ENCODE results near the gene ACAA2.
"Not testable (repeated sequence)": the region's sequence is repeated elsewhere in the genome, so short reads cannot be mapped to it uniquely, and the experiment has no call there.

The ACAA2 gene

GRCh38 chr18:49812286-49813068 lies 856 bp downstream of the ACAA2 start:
- no peak for DNase-seq (ENCODE audit: low read depth)

GRCh38 chr18:49811151-49811938 lies 2.0 kb downstream of the ACAA2 start:
- DNase-seq (ENCODE audit: low read depth): no peak

- DNase-seq (ENCODE audit: low read depth): not testable (repeated sequence)
Measured at GRCh38 chr18:49808553-49809191, 4.7 kb downstream of the ACAA2 start.

- DNase-seq (ENCODE audit: low read depth): no peak
Measured at GRCh38 chr18:49804096-49804495, 9.2 kb downstream of the ACAA2 start.

DNA sequence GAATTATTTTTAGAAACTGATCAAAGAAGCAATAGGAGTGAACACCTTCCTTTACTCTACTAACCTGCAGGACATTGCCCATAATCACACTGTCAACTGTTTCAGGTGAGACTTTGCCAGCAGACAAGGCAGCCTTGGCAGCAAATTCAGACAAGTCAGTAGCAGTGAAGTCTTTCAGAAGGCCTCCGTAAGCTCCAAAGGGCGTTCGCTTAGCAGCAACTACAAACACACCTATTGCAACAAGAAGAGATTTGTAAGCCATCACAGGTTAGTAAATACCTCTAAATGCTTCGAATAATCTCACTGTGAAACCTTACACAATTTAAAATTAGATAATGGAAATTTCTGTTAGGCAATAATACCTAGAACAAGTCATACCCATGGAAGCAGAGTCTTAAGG lies 10.7 kb downstream of the ACAA2 start:
- DNase-seq (ENCODE audit: low read depth): no peak

DNA sequence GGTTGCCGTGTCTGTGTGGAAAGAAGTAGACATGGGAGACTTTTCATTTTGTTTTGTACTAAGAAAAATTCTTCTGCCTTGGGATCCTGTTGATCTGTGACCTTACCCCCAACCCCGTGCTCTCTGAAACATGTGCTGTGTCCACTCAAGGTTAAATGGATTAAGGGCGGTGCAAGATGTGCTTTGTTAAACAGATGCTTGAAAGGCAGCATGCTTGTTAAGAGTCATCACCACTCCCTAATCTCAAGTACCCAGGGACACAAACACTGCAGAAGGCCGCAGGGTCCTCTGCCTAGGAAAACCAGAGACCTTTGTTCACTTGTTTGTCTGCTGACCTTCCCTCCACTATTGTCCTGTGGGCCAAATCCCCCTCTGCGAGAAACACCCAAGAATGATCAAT lies 12.8 kb downstream of the ACAA2 start:
- not testable (repeated sequence) for DNase-seq (ENCODE audit: low read depth)

DNA sequence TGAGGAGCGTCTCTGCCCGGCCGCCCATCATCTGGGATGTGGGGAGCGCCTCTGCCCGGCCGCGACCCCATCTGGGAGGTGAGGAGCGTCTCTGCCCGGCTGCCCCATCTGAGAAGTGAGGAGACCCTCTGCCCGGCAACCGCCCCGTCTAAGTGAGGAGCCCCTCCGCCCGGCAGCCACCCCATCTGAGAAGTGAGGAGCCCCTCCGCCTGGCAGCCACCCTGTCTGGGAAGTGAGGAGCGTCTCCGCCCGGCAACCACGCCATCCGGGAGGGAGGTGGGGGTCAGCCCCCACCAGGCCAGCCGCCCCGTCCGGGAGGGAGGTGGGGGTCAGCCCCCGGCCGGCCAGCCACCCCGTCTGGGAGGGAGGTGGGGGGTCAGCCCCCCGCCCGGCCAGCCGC lies 13.5 kb downstream of the ACAA2 start:
- DNase-seq (ENCODE audit: low read depth): not testable (repeated sequence)

DNA sequence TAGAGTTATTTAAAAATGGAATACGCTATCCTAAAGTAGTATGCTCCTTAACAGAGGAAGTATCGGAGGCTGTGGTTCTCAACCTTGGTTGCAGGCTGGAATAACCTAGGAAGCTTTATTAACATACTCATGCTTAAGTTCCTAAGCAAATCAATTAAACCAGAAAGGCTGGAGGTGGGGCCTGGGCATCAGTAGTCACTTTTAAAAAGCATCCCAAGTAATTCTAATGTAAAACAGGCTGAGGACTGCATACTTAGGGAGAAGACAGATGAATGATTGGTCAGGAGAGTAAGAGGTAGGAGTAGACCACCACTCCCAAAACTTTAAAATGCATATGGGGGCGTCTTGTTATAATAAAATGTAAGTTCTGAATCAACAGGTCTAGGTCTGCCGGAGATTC lies 15.3 kb downstream of the ACAA2 start:
- no peak for DNase-seq (ENCODE audit: low read depth)

- DNase-seq (ENCODE audit: low read depth): no peak
Measured at GRCh38 chr18:49795612-49796552, 17.5 kb downstream of the ACAA2 start.

DNA sequence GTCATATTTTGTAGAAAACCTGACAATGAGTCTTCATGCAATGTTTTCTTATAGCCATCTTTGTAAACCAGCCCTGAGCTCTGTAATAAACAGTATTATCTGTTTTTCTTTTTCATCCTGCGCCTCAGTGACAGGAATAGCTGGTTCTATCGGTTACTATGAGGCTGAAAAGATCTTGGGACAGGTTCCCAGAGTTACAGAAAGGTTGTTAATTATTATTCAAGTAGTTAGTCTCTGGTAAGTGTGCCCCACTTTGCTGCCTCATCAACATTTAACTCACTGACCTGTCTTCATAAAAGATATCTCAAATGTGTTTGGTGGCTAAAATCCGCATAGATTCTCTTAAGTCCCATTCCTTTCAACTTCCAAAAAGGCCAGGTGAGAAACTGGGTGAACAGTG lies 18.6 kb downstream of the ACAA2 start:
- DNase-seq (ENCODE audit: low read depth): no peak

DNA sequence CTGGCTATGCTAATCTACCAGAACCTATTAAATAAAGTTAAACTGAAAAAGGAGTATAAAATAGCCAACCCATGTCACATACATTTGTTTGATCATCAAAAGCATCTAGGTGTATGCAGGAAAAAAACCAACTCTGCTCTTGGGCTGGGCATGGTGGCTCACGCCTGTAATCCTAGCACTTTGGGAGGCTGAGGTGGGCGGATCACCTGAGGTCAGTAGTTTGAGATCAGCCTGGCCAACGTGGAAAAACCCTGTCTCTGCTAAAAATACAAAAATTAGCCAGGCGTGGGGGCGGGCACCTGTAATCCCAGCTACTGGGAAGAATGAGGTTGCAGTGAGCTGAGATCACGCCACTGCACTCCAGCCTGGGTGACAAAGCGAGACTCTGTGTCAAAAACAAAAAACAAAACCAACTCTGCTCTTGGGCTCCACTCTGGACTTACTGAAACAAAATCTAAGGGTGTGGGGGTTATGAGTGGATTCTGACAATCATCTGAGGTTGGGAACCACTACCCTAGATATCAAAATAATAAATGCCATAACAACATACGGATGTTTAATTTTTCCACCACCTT lies 23.7 kb downstream of the ACAA2 start:
- not testable (repeated sequence) for DNase-seq (ENCODE audit: low read depth)

GRCh38 chr18:49788327-49788898 lies 24.9 kb downstream of the ACAA2 start:
- DNase-seq (ENCODE audit: low read depth): no peak

DNA sequence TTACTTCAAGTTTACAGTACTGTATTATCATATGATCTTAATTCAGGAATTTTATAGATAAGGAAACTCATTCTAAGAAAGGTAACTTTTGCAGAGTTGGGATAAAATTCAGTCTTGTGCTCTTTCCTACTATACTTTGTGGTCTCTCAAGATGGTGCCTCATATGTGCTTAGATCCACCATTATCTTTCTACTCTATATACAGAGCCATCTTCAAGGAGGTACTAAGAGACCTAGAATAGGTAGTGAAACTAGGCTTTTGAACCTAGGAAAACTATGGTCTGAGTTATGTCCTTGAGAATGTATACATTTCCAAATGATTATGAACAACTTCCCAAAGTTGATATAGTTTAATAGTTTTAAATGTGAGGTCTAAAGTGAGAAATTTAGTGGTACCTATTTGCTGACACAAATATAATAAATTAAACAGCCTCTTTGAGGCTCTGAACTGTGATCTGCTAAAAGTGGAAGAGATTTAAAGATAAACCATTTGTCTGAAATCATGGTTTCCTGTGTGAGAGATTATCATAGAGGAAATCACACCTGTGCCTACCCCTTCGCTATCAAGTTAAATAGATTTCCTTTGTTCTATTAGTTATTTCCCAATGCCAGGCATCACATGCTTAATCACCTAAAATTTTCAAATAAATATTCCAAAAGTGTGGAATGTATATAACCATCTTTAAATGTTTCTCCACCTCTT lies 27.2 kb downstream of the ACAA2 start:
- no peak for DNase-seq (ENCODE audit: low read depth)

- no peak for DNase-seq (ENCODE audit: low read depth)
Measured at GRCh38 chr18:49784427-49785185, 28.7 kb downstream of the ACAA2 start.

GRCh38 chr18:49783631-49784030 lies 29.7 kb downstream of the ACAA2 start:
- not testable (repeated sequence) for DNase-seq (ENCODE audit: low read depth)

DNA sequence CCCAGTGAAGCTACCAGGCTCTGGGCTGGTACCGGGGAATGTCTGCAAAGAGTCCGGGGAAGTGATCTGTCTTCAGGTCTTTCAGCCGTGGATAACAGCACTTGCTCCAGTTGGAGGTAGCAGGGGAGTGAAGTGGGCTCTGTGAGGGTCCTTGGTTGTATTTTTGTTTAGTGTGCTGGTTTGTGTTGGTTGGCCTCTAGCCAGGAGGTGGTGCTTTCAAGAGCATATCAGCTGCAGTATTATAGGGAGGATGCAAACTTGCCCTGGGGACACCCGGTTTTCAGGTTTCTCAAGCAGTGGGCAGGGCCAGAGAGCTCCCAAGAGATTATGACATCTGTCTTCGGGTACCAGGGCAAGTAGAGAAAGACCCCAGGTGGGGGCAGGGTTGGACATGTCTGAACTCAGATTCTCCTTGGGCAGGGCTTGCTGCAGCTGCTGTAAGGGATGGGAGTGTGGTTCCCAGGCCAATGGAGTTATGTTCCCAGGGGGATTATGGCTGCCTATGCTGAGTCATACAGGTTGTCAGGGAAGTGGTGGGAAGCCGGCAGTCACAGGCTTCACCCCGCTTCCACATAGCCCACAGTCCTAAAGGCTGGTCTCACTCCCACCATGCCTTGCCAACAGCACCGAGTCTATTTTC lies 34.4 kb downstream of the ACAA2 start:
- DNase-seq (ENCODE audit: low read depth): no peak

GRCh38 chr18:49769047-49769728 lies 44.1 kb downstream of the ACAA2 start:
- no peak for DNase-seq (ENCODE audit: low read depth)

- DNase-seq (ENCODE audit: low read depth): peak; percentile 36
Measured at GRCh38 chr18:49768051-49768391, 45.3 kb downstream of the ACAA2 start.

All from fibroblast of the conjunctiva (primary cell).